Activated CD8-positive, alpha-beta T cell treated with anti-CD3 and anti-CD28 coated beads for 36 hours (primary cell): Measurements from ENCODE around the gene MMP13. TPM values are rescaled to one million over a fixed set of nuclear protein-coding genes. Genes with fewer than 3 reads are reported as not detected.

ENCODE experiments used
- ATAC-seq: fragments of 200-7000 bp; cut with Tn5 transposase; one replicate; pipeline ENCODE4 v1.10.0; 2021; ENCODE audit warnings: mild to moderate bottlenecking, moderate library complexity
- CTCF ChIA-PET: fragments of 350-600 bp; sonication (Branson Sonifier 250); formaldehyde crosslinking; loops from one replicate; lab custom pipeline; 2021; ENCODE audit warnings: antibody characterized with exemption; lab: Charles Lee
- POLR2A ChIA-PET: fragments of 350-600 bp; sonication (Branson Sonifier 250); formaldehyde crosslinking; loops from one replicate; lab custom pipeline; 2021; ENCODE audit warnings: antibody characterized with exemption; lab: Charles Lee
- DNase-seq: peaks from one replicate; pipeline ENCODE4 v3.0.0-alpha.2; 2020
- H3K27ac Mint-ChIP-seq: one replicate; pipeline ENCODE4 v1.8.0; 2021; ENCODE audit warnings: mild to moderate bottlenecking, mixed read lengths
- H3K27me3 Mint-ChIP-seq: one replicate; pipeline ENCODE4 v1.8.0; 2021; ENCODE audit warnings: mixed read lengths
- H3K36me3 Mint-ChIP-seq: one replicate; pipeline ENCODE4 v1.8.0; 2021; ENCODE audit warnings: low read depth, mixed read lengths
- H3K4me1 Mint-ChIP-seq: one replicate; pipeline ENCODE4 v1.8.0; 2021; ENCODE audit warnings: low read depth, mixed read lengths
- H3K4me3 Mint-ChIP-seq: one replicate; pipeline ENCODE4 v1.8.0; 2021; ENCODE audit warnings: mild to moderate bottlenecking, moderate library complexity, mixed read lengths
- H3K9me3 Mint-ChIP-seq: one replicate; pipeline ENCODE4 v1.8.0; 2021; ENCODE audit warnings: mixed read lengths
- intact Hi-C: fragments of 100-400 bp; cut with micrococcal nuclease; formaldehyde crosslinking; loops from one replicate; pipeline ENCODE4 v1.10.0; 2022
- total RNA-seq, 2 experiments: library from RNA; stranded (reverse); gene quantifications; one replicate each; pipeline ENCODE4 v1.2.3, GENCODE V29; 2021
- TF ChIP-seq, protein P1 (sequence below): fragments of 200-600 bp; IDR thresholded peaks from one replicate; pipeline ENCODE4 v1.8.0; 2022; ENCODE audit warnings: antibody characterized with exemption, mild to moderate bottlenecking

The MMP13 gene
- total RNA-seq, 2 experiments from 2014 or later, result not detected

GRCh38 chr11:102966011-102966410, 10.5 kb upstream of the MMP13 start:
- Mint-ChIP-seq H3K4me1 (no peaks in the 10 kb centered on the region), H3K9me3 (no peaks in the 10 kb centered on the region), H3K4me3 (no peak overlapping the region)

GRCh38 chr11:102964867-102965266, 9.3 kb upstream of the MMP13 start:
- POLR2A ChIA-PET, result no interaction called here
- intact Hi-C loops, result no loop called here
- H3K4me1 Mint-ChIP-seq, result no peaks in the 10 kb centered on the region
- no peak for DNase-seq
- H3K27ac Mint-ChIP-seq, result no peak overlapping the region
- TF ChIP-seq, protein P1, sequence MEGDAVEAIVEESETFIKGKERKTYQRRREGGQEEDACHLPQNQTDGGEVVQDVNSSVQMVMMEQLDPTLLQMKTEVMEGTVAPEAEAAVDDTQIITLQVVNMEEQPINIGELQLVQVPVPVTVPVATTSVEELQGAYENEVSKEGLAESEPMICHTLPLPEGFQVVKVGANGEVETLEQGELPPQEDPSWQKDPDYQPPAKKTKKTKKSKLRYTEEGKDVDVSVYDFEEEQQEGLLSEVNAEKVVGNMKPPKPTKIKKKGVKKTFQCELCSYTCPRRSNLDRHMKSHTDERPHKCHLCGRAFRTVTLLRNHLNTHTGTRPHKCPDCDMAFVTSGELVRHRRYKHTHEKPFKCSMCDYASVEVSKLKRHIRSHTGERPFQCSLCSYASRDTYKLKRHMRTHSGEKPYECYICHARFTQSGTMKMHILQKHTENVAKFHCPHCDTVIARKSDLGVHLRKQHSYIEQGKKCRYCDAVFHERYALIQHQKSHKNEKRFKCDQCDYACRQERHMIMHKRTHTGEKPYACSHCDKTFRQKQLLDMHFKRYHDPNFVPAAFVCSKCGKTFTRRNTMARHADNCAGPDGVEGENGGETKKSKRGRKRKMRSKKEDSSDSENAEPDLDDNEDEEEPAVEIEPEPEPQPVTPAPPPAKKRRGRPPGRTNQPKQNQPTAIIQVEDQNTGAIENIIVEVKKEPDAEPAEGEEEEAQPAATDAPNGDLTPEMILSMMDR, result no peak
- H3K4me3 Mint-ChIP-seq, result no peak overlapping the region
- CTCF ChIA-PET, result no interaction called here
- H3K36me3 Mint-ChIP-seq, result no peaks in the 10 kb centered on the region
- ATAC-seq, result no peak
- H3K27me3 Mint-ChIP-seq, result peaks cover 7% of the 10 kb centered on the region
- no peaks in the 10 kb centered on the region for H3K9me3 Mint-ChIP-seq

More at GRCh38 chr11:102966011-102966410, 10.5 kb upstream of the MMP13 start:
- no peaks in the 10 kb centered on the region for H3K36me3 Mint-ChIP-seq
- ChIA-PET POLR2A (no interaction called here), CTCF (no interaction called here)
- H3K27me3 Mint-ChIP-seq, result peaks cover 9% of the 10 kb centered on the region
- TF ChIP-seq, protein P1, result no peak
- DNase-seq (no peak), ATAC-seq (no peak)
- intact Hi-C loops, result no loop called here
- H3K27ac Mint-ChIP-seq, result no peak overlapping the region

DNA sequence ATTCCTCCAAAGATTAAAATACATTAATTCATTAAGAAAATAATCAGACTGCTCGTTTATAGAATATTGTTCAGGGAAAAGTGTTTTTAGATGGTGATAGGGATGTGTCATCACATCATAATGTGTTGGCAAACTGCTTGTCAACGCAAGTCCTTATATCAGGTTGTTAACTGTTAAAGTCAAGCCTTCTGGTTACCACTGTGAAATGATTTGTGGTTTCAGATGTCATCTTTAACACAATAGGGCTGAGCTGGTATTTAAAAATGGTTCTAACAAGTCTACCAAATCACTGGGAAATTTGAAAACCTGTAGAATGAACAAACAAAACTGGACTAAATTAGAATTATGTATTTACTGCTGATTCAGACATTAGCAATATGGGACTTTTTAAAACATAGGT, 2.4 kb upstream of the MMP13 start:
- no peak for DNase-seq
- ATAC-seq, result no peak
- ChIA-PET POLR2A (no interaction called here), CTCF (no interaction called here)
- no peaks in the 10 kb centered on the region for H3K9me3 Mint-ChIP-seq
- TF ChIP-seq, protein P1, result no peak
- no peaks in the 10 kb centered on the region for H3K4me1 Mint-ChIP-seq
- intact Hi-C loops, result no loop called here
- H3K36me3 Mint-ChIP-seq, result no peaks in the 10 kb centered on the region
- H3K27me3 Mint-ChIP-seq, result peaks cover 5% of the 10 kb centered on the region
- no peak overlapping the region for H3K27ac Mint-ChIP-seq
- H3K4me3 Mint-ChIP-seq, result no peak overlapping the region

DNA sequence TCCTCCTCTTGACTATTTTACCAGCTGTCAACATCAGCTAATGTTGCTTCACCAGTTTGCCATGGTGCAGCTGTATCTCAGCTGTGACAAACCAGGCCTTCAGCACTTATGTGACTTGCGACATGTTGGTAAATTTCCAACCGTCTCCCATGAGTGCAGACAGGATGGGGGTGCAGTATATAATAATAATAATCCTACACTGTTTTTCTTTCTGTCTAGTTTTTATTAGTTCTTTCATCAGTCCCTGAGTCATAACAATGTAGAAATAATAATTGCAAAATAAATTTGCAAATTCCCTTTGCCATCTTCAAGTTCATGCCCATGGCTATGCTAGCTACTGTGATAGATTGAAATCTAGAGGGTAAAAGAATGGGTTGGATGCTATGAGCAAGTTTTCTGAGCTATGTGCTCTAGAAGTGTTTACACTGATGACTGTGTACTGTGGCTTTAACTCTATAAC, 4.9 kb downstream of the MMP13 start:
- Mint-ChIP-seq H3K4me1 (no peaks in the 10 kb centered on the region), H3K36me3 (no peaks in the 10 kb centered on the region), H3K27me3 (peaks cover 2% of the 10 kb centered on the region), H3K9me3 (no peaks in the 10 kb centered on the region), H3K4me3 (no peak overlapping the region), H3K27ac (no peak overlapping the region)
- ATAC-seq, result no peak
- ChIA-PET POLR2A (no interaction called here), CTCF (interaction anchor here (2.1 kb wide), 1 partner anchor 9 kb away, joined by 11 read pairs; no protein-coding TSS in a partner anchor)
- intact Hi-C loops, result no loop called here
- TF ChIP-seq, protein P1, result no peak
- no peak for DNase-seq

DNA sequence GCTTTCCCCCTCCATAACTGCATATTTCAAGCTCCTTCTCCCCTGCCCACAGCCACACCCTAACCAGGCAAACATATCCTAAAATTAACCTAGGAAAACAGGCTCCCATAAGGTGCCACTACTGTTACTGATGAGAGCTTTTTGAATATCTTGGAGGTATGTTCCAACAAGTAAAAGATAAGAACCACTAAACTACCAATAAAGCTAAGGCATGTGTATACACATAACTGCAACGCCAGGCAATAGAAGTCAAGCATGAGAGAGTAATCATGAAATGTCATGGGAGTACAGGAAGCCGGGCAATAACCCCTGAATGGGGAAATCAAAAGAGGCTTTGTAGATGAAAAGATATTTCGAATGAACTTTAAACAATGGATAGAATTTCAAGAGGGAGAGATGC, 9.3 kb downstream of the MMP13 start:
- Mint-ChIP-seq H3K27ac (no peak overlapping the region), H3K4me1 (no peaks in the 10 kb centered on the region), H3K9me3 (no peaks in the 10 kb centered on the region), H3K4me3 (no peak overlapping the region), H3K27me3 (peaks cover 1% of the 10 kb centered on the region), H3K36me3 (no peaks in the 10 kb centered on the region)
- ChIA-PET POLR2A (no interaction called here), CTCF (interaction anchor here (0.6 to 1.5 kb wide), 4 partner anchors 10 to 472 kb away, joined by 3 to 4 read pairs (median 3); no protein-coding TSS in a partner anchor)
- no peak for ATAC-seq
- TF ChIP-seq, protein P1, result no peak
- DNase-seq, result no peak
- intact Hi-C loops, result no loop called here
